Neural progenitor cell (in vitro differentiated cells): ENCODE measurements around the gene KIAA2012. TPM values are rescaled to one million over a fixed set of nuclear protein-coding genes. Genes with fewer than 3 reads are reported as not detected.

Source experiments
- DNase-seq: peaks from one replicate; pipeline ENCODE4 v3.0.0-alpha.2; 2016; ENCODE audit warnings: low spot score
- H2AFZ ChIP-seq: fragments of 200-600 bp; sonication (generic); replicated peaks from 2 replicates; pipeline ENCODE4 v1.6.1; 2016; ENCODE audit warnings: antibody characterized with exemption
- H3F3A ChIP-seq: fragments of 200-600 bp; sonication (generic); 2 replicates; pipeline ENCODE4 v1.6.1; 2016; ENCODE audit warnings: antibody characterized with exemption, low read depth
- H3K27ac ChIP-seq: fragments of 200-600 bp; sonication (generic); 2 replicates; pipeline ENCODE4 v1.5.1; 2016; ENCODE audit warnings: mild to moderate bottlenecking
- H3K27me3 ChIP-seq: fragments of 200-600 bp; sonication (generic); 2 replicates; pipeline ENCODE4 v1.6.1; 2016; ENCODE audit warnings: mild to moderate bottlenecking, moderate library complexity
- H3K36me3 ChIP-seq: fragments of 200-600 bp; sonication (generic); 2 replicates; pipeline ENCODE4 v1.5.1; 2016
- H3K4me1 ChIP-seq: fragments of 200-600 bp; sonication (generic); 2 replicates; pipeline ENCODE4 v1.6.1; 2016; ENCODE audit warnings: mixed run types
- H3K4me2 ChIP-seq: fragments of 200-600 bp; sonication (generic); 2 replicates; pipeline ENCODE4 v1.6.1; 2016
- H3K4me3 ChIP-seq: fragments of 200-600 bp; sonication (generic); 2 replicates; pipeline ENCODE4 v1.5.1; 2016
- H3K79me2 ChIP-seq: fragments of 200-600 bp; sonication (generic); 2 replicates; pipeline ENCODE4 v1.6.1; 2016; ENCODE audit warnings: low read depth
- H3K9ac ChIP-seq: fragments of 200-600 bp; sonication (generic); 2 replicates; pipeline ENCODE4 v1.6.1; 2016
- H3K9me3 ChIP-seq: fragments of 200-600 bp; sonication (generic); 2 replicates; pipeline ENCODE4 v1.5.1; 2016; ENCODE audit warnings: low read depth
- H4K20me1 ChIP-seq: fragments of 200-600 bp; sonication (generic); 2 replicates; pipeline ENCODE4 v1.6.1; 2016; ENCODE audit warnings: low read depth
- H3K27ac Mint-ChIP-seq: 3 replicates; pipeline ENCODE4 v1.8.0; 2021; ENCODE audit warnings: mixed read lengths
- H3K27me3 Mint-ChIP-seq: 2 replicates; pipeline ENCODE4 v1.8.0; 2022; ENCODE audit warnings: low read depth, mild to moderate bottlenecking, inconsistent platforms, moderate library complexity, mixed read lengths; ENCODE audit not compliant: insufficient read depth
- H3K36me3 Mint-ChIP-seq: 3 replicates; pipeline ENCODE4 v1.8.0; 2021; ENCODE audit warnings: mixed read lengths
- H3K4me1 Mint-ChIP-seq: 3 replicates; pipeline ENCODE4 v1.8.0; 2021; ENCODE audit warnings: mixed read lengths
- H3K4me3 Mint-ChIP-seq: 3 replicates; pipeline ENCODE4 v1.8.0; 2021; ENCODE audit warnings: mild to moderate bottlenecking, moderate library complexity, mixed read lengths
- H3K9me3 Mint-ChIP-seq: 3 replicates; pipeline ENCODE4 v1.8.0; 2020; ENCODE audit warnings: mixed read lengths
- EZH2 ChIP-seq: fragments of 200-600 bp; sonication (generic); IDR thresholded peaks from 2 replicates; pipeline ENCODE4 v1.6.1; 2017; ENCODE audit warnings: antibody characterized with exemption, mild to moderate bottlenecking, moderate library complexity
- EZH2phosphoT487 ChIP-seq: fragments of 200-600 bp; sonication (generic); IDR thresholded peaks from 2 replicates; pipeline ENCODE4 v1.6.1; 2017; ENCODE audit warnings: antibody characterized with exemption
- total RNA-seq: library from RNA; depleted of rRNA; stranded (reverse); fragments of >200 nt; gene quantifications from 2 replicates; pipeline ENCODE4 v1.2.3, GENCODE V29; 2015; ENCODE audit warnings: low replicate concordance
- TF ChIP-seq, protein P1 (sequence below): fragments of 200-600 bp; sonication (generic); IDR thresholded peaks from 2 replicates; pipeline ENCODE4 v1.5.1; 2017; ENCODE audit warnings: antibody characterized with exemption, mild to moderate bottlenecking

KIAA2012 gene
- total RNA-seq, 1 donor from 2014 or later, result not detected

DNA sequence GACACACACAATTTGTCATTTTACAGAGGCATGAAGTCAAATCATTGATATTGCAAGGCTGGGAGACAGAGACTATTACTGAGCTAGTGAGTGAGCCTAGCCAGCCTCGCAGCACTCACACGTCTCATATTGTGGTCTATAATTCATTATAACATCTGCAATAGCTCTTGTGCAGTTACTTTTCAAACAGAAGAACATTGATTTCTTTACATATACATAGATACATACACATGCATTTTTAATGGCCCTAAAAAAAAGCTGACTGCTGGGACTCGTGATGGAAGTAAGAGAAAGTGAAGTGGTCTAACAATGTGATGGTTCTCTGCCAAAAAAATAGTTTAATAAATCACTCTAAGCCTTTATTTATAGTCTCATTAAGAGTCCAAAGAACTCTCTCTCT, 56.8 kb downstream of the KIAA2012 start:
- H3K27me3 ChIP-seq, result no peaks in the 10 kb centered on the region
- no peak overlapping the region for H2AFZ ChIP-seq
- H3K9ac ChIP-seq, result no peak overlapping the region
- no peaks in the 10 kb centered on the region for H3K9me3 Mint-ChIP-seq
- H3F3A ChIP-seq, result peaks cover 12% of the 10 kb centered on the region
- no peaks in the 10 kb centered on the region for H3K9me3 ChIP-seq
- no peak overlapping the region for H3K4me2 ChIP-seq
- peaks cover 17% of the 10 kb centered on the region for H3K4me1 ChIP-seq
- no peak overlapping the region for H3K4me3 Mint-ChIP-seq
- no peak overlapping the region for H3K27ac Mint-ChIP-seq
- TF ChIP-seq, protein P1, sequence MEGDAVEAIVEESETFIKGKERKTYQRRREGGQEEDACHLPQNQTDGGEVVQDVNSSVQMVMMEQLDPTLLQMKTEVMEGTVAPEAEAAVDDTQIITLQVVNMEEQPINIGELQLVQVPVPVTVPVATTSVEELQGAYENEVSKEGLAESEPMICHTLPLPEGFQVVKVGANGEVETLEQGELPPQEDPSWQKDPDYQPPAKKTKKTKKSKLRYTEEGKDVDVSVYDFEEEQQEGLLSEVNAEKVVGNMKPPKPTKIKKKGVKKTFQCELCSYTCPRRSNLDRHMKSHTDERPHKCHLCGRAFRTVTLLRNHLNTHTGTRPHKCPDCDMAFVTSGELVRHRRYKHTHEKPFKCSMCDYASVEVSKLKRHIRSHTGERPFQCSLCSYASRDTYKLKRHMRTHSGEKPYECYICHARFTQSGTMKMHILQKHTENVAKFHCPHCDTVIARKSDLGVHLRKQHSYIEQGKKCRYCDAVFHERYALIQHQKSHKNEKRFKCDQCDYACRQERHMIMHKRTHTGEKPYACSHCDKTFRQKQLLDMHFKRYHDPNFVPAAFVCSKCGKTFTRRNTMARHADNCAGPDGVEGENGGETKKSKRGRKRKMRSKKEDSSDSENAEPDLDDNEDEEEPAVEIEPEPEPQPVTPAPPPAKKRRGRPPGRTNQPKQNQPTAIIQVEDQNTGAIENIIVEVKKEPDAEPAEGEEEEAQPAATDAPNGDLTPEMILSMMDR, result no peak
- TF ChIP-seq EZH2, result no peak
- TF ChIP-seq EZH2phosphoT487, result no peak
- H3K4me1 Mint-ChIP-seq, result peaks cover 35% of the 10 kb centered on the region
- no peak overlapping the region for H3K4me3 ChIP-seq
- no peak for DNase-seq
- no peak overlapping the region for H3K27ac ChIP-seq
- H3K79me2 ChIP-seq, result no peaks in the 10 kb centered on the region
- no peaks in the 10 kb centered on the region for H3K36me3 ChIP-seq
- no peaks in the 10 kb centered on the region for H3K36me3 Mint-ChIP-seq
- peaks cover 2% of the 10 kb centered on the region for H3K27me3 Mint-ChIP-seq
- H4K20me1 ChIP-seq, result no peaks in the 10 kb centered on the region

DNA sequence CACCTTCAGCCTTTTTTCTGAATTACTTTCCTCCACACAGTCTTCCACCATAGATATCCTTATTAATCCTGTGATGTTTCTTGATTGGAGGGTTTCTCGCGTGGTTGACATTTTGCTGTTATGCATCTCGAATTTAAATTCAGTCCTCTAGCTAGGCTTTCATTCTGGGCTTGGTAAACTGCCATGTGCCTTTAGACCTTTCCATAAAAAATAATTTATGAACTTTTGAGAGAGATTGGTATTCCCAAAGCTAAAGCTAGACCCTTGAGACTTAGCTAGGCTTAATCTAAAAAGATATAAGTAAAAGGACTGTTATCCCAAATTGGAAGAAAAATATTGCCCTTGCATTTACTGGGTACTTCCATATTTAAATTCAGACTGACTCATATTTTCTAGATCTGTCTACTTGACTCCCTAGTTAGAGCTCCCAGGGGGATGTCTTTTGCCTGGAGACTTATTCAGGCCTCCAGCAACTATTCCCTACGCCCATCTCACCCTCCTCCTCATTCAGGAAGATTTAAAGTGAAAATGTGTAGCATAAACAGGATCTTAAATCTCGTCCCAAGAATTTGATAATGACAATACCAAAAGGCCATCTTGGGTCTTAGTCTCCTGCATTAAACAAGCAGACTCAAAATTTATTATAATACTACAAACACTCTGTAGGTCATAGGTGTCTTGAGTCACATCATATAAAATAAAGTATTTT, 60.3 kb downstream of the KIAA2012 start:
- Mint-ChIP-seq H3K9me3 (no peaks in the 10 kb centered on the region), H3K27ac (no peak overlapping the region), H3K27me3 (peaks cover 2% of the 10 kb centered on the region), H3K4me3 (no peak overlapping the region), H3K4me1 (peaks cover 20% of the 10 kb centered on the region), H3K36me3 (no peaks in the 10 kb centered on the region)
- H3K27me3 ChIP-seq, result no peaks in the 10 kb centered on the region
- no peak for DNase-seq
- TF ChIP-seq EZH2 (no peak), EZH2phosphoT487 (no peak)
- TF ChIP-seq, protein P1, result no peak
- H3K36me3 ChIP-seq, result no peaks in the 10 kb centered on the region
- H3K4me2 ChIP-seq, result no peak overlapping the region
- no peak overlapping the region for H3K27ac ChIP-seq
- H3K79me2 ChIP-seq, result no peaks in the 10 kb centered on the region
- H2AFZ ChIP-seq, result no peak overlapping the region
- peaks cover 4% of the 10 kb centered on the region for H3K4me1 ChIP-seq
- H3F3A ChIP-seq, result no peaks in the 10 kb centered on the region
- H3K9me3 ChIP-seq, result no peaks in the 10 kb centered on the region
- no peak overlapping the region for H3K4me3 ChIP-seq
- H3K9ac ChIP-seq, result no peak overlapping the region
- H4K20me1 ChIP-seq, result no peaks in the 10 kb centered on the region

DNA sequence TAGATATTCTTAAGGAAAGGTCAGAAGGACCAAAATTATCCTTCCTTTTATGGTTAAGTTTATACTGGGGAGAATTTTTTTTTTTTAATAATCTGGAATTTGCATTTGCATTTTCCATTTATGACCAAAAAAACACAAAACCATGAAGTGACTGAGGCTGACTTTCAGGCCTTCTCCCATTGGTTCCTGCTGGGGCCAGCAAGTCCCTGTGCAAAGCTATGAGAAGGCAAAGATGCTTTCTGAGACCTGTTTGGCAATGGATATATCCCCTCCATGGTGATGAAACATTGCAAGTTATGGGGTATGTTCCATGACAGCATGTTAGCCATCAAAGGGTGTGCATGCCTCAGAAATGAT, 60.8 kb downstream of the KIAA2012 start:
- no peaks in the 10 kb centered on the region for H4K20me1 ChIP-seq
- H3K79me2 ChIP-seq, result no peaks in the 10 kb centered on the region
- no peaks in the 10 kb centered on the region for H3K36me3 Mint-ChIP-seq
- H3K4me3 ChIP-seq, result no peak overlapping the region
- no peak overlapping the region for H3K4me3 Mint-ChIP-seq
- no peak overlapping the region for H3K27ac ChIP-seq
- H3K9me3 Mint-ChIP-seq, result no peaks in the 10 kb centered on the region
- no peaks in the 10 kb centered on the region for H3K36me3 ChIP-seq
- peaks cover 19% of the 10 kb centered on the region for H3K4me1 Mint-ChIP-seq
- no peaks in the 10 kb centered on the region for H3F3A ChIP-seq
- H2AFZ ChIP-seq, result no peak overlapping the region
- no peak overlapping the region for H3K4me2 ChIP-seq
- H3K9ac ChIP-seq, result no peak overlapping the region
- H3K4me1 ChIP-seq, result no peaks in the 10 kb centered on the region
- no peaks in the 10 kb centered on the region for H3K9me3 ChIP-seq
- no peak for DNase-seq
- H3K27ac Mint-ChIP-seq, result no peak overlapping the region
- TF ChIP-seq EZH2 (no peak), EZH2phosphoT487 (no peak)
- TF ChIP-seq, protein P1, result no peak
- H3K27me3 Mint-ChIP-seq, result peaks cover 2% of the 10 kb centered on the region
- H3K27me3 ChIP-seq, result no peaks in the 10 kb centered on the region
